Inflammatory macrophage (primary cell): Measurements from ENCODE around the gene PLIN3.
"Not testable (repeated sequence)": the region's sequence is repeated elsewhere in the genome, so short reads cannot be mapped to it uniquely, and the experiment has no call there.

ENCODE experiments used
- DNase-seq, 2 donors: peaks; one replicate each; pipeline ENCODE4 v3.0.0-alpha.2; 2020 to 2022

Gene PLIN3

DNA sequence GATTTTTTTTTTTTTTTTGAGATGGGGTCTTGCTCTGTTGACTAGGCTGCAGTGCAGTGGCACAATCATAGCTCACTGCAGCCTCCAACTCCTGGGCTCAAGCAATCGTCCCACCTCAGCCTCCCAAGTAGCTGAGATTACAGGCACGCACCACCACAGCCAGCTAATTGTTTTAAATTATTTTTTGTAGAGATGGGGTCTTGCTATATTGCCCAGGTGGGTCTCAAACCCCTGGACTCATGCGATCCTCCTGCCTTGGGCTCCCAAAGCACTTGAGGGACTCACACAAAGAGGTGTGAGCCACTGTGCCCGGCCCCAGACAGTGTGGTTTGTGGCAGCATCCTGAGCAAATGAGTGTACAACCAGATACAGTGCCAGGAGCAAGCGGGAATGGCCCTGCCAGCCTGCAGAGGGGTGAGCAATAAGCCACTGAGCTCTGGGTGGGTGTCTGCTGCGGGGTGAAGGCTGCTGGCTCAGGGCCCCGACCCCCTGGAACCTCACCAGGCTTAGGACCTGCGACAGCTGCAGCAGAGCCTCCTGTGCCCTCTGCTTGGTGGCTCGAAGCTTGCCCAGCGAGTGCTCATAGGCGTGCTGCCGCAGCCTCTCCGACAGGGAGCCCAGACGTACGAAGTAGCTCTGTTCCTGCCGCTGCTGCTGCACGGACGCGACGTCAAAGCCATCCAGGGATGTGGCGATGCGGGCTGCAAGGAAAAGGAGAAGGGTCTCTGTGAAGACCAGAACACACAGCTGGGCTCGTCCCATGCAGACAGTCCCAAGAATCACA is 20.1 kb downstream of the PLIN3 start:
- no peak for DNase-seq

DNA sequence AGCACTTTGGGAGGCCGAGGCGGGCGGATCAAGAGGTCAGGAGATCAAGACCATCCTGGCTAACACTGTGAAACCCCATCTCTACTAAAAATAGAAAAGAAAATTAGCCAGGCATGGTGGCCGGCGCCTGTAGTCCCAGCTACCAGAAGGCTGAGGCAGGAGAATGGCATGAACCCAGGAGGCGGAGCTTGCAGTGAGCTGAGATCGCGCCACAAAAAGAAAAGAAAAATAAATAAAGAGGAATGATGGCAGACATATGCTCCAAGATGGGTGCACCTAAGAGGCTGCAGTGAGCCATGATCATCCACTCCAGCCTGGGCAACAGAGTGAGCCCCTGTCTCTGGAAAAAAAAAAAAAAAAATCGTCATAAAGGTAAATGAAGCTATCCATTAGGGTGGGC is 21.5 kb downstream of the PLIN3 start:
- DNase-seq, result not testable (repeated sequence)

DNA sequence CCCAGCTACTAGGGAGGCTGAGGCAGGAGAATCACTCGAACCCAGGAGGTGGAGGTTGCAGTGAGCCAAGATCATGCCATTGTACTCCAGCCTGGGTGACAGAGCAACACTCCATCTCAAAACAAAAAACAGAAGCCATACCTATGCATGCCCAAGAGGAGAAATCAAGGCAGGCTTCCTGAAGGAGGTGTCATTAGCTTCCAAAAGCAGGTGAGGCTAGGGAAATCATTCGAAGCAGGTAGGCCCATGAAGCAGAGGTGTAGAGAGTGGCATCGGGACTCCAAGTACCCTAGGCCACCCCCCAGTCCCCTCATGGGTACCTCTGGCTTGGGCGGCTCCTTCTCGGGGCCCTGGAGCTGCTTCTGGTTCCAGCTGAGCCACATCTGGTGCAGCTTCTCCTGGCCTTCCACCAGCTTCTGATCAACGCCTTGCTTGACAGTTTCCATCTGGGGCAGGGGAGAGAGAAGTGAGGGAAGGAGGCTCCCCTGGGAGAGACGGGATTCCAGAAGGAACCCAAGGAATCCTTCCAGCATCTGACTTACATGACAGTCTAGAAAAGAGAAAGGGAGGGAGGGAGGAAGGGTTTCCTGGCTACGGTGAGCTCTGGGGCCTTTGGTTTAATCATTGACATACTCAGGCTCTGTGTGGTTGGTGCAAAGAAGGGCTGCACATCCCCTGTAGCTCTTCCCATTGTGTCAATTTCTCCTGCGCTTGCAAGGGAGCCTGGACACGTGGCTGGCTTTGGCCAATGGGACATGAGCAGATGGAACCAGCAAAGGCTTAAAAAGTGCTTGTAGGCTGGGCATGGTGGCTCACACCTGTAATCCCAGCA is 22.9 kb downstream of the PLIN3 start:
- no peak for DNase-seq

DNA sequence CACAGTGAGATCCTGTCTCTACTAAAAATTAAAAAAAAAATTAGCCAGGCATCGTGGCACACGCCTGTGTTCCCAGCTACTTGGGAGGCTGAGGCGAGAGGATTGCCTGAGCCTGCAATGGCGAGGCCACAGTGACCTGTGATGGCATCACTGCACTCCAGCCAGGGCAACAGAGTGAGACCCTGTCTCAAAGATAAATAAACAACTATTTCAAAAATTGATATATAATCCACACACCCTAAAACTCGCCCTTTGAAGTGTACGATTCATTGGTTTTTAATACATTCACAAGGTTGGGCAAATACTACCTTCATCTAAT is 23.9 kb downstream of the PLIN3 start:
- no peak for DNase-seq

DNA sequence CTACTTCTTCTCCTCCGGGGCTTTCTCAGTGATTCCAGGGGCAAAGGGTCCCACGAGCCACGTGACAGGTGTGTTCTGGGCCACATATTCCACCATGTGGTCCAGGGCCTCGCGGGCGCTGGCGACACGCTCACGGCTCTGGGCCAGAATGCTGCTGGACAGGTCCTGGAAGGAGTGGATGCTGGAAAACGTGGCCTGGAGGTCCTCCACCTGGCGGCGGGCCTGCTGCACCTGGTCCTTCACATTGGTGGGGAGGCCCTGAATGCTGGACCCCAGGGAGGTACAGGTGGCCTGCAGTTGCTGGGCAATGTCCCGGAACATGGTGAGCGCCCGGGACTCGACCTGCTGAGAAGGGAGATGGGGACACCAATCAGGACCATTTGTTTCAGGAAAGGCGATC is 28.3 kb downstream of the PLIN3 start:
- DNase-seq, result no peak

DNA sequence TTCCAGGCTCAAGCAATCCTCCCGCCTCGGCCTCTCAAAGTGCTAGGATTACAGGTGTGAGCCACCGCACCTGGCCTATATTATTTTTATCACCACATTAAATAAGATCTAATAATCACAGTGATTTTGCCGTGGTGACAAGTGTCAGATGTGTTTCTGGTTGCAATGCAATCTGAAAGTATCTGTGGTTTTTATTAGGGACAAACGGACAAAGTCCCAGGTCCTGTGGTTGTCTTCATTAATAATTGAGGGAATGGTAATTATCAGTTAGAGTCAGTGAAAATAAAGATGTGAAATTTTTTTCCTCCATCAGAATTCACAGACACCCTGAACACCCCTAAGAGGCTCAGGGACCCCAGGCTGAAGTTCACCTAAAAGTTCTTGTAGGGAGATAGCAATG is 34.7 kb downstream of the PLIN3 start:
- no peak for DNase-seq

DNA sequence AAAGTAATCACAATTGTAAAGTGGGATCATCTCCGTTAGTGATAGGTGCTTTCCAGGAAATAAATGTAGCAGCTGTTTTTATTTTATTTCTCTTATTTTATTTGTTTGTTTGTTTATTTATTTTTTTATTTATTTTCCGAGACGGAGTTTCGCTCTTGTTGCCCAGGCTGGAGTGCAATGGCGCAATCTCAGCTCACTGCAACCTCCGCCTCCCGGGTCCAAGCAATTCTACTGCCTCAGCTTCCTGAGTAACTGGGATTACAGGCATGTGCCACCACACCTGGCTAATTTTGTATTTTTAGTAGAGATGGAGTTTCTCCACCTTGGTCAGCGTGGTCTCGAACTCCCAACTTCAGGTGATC is 35.5 kb downstream of the PLIN3 start:
- DNase-seq, result not testable (repeated sequence)

DNA sequence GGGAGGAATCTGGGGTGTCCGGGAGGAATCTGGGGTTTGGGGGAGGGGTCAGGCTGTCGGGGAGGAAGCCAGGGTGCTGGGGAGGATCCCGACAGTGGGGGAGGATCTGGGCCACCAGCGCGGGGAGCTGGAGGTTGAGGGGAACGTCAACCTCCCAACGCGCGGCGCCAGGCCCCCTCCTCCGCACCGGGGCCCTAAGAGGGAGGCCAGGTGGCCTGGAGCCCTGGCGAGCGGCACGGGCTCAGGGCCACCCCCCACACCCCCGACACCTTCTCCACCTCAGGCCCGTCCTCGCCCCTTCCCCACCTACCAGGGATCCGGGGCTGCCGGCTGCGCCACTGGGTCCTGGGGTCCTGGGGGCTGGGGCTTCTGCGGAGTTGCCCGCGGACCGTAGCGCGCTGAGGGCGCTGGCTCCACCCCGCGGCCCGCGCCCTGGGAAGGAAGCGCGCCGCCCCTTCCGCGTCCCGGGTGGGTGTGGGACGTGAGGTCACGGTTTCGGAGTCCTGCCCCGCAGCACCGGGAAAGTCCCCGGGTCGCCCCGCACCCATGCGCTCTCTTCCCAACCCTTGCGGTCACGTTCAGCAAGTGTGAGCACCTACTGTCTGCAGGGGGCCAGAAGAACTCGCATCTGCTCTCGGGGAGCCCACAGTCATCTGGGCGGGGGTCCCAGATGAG is 36.0 kb downstream of the PLIN3 start, which contains the start of gene TICAM1:
TICAM1 (minus strand) TSS at position 409 of the 675 bp plus-strand sequence. CDS start 13,335 bp downstream, outside the sequence.
- peak; percentile 71 to 87 for DNase-seq

DNA sequence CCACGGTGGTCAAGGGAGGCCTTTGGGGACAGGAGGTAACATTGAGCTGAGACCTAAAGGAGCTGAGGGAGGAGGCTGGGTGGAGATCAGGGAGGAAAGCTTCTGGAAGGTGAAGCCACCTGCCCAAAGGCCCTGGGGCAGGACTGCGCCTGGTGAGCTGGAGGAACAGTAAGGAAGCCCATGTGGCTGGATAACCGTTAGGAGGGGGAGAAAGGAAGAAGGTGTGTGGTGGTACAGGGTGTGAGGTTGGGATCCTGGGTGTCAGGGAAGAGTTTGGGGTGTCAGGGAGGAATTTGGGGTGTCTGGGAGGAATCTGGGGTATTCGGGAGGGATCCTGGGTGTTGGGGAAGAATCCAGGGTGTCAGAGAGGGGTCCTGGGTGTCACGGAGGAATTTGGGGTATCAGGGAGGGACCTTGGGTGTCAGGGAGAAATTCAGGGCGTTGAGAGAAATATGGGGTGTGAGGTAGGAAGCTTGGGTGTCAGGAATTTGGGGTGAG is 36.6 kb downstream of the PLIN3 start:
- no peak for DNase-seq

DNA sequence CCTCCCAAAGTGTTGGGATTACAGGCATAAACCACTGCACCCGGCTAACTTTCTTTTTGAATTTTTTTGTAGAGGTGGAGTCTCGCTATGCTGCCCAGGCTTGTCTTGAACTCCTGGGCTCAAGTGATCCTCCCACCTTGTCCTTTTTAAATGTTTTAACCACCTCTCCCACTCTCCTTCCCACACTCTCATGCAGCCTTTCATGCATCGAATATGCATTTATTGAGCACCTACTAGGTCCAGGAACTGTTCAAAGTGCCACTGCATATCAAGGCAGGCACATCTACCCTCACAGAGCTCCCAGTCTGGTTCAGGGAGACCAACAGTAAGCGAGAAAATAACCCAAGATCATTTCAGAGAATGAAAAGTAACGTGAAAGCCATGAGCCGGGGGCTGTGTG is 37.1 kb downstream of the PLIN3 start:
- DNase-seq, result no peak

DNA sequence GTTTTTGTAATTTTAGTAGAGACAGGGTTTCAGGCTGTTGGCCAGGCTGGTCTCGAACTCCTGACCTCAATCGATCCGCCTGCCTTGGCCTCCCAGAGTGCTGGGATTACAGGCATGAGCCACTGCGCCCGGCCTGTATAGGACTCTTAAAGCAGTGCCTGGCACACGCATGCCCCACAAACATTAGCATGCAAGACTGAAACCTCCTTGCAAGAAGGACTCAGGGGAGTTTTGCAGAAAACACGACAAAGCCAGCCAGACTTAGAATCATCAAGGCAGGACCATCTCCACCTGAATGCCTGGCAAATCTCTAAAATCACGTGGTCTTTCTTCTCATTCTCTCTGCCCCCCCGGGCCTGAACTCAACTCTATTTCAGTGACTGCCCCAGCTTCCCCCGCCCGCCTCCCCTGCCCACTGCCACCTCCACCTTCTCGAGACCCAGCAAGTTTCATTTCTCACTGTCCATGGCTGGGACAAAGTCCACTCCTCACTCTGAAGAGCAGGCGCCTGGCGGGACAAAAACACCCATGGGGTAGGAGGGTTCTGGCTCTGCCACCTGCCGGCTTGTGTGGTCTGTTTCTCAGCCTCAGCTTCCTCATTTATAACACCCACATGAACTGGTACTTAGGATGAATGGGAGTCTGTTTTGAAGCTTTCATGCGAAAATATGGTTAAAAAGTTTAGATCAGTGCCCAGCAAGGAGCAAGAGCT is 38.3 kb downstream of the PLIN3 start:
- DNase-seq, result peak; percentile 40 to 58

DNA sequence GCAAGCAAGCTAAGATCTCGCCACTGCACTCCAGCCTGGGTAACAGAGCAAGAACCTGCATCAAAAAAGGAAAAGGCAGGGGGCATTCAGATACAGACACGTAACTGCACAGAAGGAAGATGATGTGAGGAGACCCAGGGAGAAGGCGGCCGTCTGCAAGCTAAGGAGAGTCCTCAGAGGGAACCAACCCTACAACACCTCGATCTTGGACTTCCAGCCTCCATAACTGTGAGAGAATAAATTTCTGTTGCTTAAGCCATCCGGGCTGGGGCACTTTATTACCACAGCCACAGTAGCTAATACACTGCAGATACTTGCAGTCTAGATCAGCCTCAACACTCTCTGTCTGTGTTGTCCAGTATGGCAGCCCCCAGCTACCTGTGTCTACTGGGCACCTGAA is 43.9 kb downstream of the PLIN3 start:
- DNase-seq, result no peak

DNA sequence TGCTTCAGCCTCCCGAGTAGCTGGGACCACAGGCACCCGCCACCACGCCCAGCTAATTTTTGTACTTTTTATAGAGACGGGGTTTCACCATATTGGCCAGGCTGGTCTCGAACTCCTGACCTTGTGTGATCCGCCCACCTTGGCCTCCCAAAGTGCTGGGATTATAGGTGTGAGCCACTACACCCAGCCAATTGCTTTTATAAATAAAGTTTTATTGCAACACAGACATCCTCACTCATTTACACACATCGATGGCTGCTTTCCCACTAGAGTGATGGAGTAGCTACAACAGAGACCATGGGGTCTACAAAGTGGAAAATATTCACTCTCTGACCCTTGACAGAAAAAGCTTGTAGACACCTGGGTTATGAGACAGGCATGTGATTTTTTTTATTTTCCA is 45.1 kb downstream of the PLIN3 start:
- DNase-seq, result not testable (repeated sequence)

DNA sequence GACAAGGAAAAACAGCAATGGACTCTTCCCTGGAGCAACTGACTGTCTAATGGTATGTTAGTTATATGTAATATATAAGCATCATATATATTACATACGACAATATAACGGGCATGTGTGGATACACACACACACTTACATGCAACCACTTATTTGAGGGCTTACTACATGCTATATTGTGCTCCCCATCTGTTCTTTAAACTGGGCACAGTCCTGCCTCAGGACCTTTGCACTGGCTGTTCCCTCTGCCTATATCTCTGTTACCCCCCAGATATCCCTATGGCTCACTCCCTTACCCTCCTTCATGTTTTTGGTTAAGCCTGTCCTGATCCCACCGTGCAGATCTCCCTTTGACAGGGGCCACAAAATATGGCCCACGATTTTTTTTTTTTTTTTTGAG is 46.2 kb downstream of the PLIN3 start:
- DNase-seq, result no peak

DNA sequence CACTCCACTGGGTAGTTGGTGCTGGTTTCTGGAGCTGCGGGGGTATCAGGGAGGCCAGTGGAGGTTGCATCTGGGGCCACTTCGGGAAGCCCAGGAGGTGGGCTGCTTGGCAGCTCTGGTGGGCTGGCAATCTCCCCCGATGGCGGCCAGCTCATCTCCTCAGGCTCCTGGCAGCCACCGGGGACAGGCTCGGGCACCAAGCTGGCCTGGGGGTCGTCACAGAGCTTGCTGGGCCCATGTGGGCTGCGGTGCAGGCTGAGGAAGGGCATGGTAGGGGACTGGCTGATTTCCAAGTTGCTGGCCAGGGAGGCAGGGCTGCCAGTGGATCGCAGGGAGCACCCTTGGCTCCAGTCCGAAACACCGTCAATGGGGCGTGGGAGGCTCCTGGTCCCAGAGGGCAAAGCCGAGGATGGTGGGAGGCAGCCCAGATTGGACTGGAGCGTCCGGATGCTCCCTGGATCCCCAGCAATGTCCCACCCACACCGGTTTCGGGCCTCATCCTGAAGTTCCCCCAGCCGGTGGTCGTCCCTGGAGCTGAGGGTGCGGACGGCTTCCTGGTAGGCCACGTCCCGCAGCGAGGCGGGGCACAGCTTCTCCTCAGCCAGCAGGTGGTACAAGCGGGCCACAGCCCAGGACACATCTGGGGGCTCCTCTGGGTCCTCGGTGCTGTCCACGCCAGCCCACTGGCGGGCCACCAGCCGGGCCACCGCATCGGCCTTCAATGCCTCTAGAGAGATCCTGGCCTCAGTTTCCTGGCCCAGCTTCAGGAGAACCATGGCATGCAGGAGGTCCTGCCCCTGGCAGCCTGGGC is 49.8 kb downstream of the PLIN3 start:
- DNase-seq, result no peak

DNA sequence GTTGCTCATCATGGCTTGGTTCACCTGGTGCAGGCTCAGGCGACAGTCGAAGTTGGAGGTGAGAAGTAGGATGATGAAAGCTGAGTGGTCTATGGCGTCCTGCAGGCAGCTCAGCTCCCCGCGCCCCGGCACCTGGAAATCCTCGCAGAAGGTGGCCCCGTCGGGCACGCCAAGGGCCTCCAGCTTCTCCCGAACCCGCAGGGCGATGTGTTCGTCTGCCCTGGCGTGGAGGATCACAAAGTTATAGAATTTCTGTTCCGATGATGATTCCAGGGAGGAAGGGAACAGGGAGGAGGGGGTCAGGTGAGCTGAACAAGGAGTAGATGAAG is 50.6 kb downstream of the PLIN3 start:
- no peak for DNase-seq

DNA sequence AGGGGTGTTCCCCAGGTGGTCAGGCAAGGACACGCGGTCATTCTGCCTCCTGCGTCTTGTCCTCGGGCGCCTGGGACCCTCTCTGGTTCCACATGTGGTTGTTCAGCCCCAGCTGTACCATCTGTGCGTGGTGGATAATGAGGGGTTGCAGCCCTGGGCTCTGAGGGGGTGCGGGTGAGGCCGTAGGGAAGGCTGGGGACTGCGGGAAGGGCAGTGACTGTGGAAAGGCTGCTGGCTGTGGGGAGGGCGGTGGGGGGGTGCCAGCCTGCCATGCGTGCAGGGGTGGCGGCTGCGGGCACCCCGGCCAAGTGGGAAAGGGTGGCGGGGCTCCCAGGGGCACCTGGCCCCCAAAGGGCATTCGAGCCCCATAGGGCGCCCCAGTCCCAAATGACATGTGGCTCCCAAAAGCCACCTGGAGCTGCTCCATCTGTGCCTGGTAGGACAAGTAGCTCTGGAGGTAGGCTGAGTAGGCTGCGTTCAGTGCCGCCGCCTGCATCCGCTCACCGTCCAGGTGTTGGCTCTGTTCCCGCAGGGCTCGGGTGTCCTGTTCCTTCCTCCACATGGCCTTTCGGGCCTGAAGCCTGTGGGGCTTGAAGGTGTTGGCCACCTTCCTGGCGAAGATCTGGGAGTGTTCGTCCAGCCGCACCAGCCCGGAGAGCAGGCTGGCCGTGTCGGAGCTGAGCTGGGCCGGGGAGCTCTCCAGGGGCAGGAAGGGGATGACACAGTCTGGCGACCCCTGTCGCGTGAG is 51.1 kb downstream of the PLIN3 start:
- DNase-seq, result no peak

DNA sequence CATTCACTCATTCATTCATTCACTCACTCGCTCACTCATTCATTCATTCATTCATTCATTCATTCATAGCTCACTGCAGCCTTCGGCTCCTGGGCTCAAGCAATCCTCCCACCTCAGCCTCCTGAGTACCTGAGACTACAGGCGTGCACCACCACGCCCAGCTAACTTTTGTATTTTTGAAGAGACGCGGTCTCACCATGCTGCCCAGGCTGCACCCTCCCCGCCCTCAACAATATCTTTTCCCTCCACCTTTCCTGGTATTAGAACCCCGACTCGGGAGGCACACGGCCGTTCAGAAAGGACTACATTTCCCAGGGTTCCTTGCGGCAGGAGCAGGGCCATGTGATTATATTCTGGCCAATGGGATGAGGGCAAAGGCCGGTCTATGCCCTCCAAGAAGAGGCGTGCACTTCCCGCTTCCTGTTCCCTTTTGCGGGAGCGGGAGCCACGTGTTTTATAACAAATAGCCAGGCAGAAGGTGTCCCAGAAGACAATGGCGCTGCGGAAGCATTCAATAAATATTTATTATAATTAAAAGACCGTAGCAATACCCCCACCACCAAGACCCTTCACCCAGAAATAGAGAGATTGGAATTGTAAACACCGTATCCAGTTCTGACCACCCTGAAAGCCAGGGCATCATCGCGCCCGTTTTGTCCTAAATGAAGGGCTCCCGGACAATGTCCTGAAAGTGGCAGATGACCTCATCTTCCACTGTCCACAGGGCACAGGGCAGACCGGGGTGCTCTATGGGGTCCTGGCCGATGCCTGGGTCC is 51.9 kb downstream of the PLIN3 start:
- peak; percentile 96 for DNase-seq

DNA sequence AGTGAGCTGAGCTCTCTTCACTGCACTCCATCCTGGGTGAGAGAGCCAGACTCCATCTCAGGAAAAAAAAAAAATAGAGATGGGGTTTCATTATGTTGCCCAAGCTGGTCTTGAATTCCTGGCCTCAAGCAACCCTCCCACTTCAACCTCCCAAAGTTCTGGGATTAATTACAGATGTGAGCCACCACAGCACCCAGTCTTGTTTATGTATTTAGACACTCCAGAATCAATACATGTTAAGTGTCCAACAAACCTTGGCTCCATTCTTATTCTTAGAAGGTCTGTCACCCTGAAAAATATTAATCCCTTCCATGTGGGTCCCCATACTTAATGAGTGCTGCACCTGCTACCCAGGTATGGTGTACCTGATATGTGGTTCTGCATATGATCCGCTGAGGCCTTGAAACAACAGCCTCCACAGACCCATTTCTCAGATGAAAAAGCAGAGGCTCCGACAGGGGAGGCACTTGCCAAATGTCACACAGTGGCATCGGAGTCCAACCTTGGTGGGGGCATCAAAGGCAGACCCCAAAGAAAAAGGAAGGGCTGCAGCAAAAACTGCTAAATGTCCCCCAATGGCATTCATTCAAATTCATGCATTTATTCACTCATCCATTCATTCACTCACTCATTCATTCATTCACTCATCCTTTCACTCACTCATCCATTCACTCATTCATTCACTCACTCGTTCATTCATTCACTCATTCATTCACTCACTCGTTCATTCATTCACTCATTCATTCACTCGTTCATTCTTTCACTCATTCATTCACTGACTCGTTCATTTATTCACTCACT is 52.6 kb downstream of the PLIN3 start:
- no peak for DNase-seq
